Hematopoietic multipotent progenitor cell treated with erythropoietin and hydrocortisone succinate and interleukin-3 and kit ligand, for 4 days (in vitro differentiated cells): ENCODE results near the gene ABCF3.

ENCODE experiments used
- DNase-seq: peaks from one replicate; pipeline ENCODE4 v3.0.0-alpha.2; 2015

Gene ABCF3

DNA sequence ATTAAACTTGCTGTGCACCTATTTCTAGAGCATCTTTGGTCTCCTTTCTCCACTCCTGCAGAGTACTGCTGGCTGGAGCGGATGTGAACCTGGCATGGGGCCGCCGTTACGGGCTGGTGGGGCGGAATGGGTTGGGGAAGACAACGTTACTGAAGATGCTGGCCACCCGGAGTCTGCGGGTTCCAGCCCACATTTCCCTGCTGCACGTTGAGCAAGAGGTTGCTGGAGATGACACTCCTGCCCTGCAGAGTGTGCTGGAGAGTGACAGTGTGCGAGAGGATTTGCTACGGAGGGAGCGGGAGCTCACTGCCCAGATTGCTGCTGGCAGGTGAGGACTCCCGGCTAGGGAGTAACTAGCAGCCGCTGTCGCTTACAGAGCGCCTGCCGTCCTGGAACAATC lies 2.1 kb downstream of the ABCF3 start:
- DNase-seq, result no peak

GRCh38 chr3:184189421-184189820 lies 3.4 kb downstream of the ABCF3 start:
- DNase-seq, result no peak

GRCh38 chr3:184192889-184193288 lies 6.9 kb downstream of the ABCF3 start:
- DNase-seq, result no peak

DNA sequence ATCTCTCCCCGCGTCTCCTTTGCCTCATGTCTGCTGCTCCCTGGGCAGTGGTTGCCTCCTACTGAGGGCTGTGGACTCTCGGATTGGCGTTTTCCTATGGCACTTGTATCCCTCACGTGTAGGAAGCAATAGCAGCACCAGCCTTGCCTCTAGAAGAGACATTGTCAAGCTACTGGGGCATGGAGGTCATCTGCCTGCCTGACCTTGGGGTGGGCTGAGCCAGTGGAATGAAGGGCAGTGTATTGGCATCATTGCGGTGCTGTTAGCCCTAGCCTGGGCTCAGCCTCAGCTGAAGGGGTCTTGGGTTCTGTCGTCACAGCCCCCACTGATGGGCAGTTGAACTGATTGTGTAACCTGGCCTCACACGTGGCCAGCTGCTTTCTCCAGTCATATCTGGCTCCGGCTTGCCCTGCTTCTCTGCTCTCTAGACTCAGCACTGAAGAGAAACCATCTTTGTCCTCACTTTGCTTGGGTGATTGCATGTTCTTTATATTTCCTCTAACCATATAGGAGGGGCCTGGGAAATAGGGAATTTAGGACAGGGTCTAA lies 8.1 kb downstream of the ABCF3 start:
- DNase-seq, result no peak

DNA sequence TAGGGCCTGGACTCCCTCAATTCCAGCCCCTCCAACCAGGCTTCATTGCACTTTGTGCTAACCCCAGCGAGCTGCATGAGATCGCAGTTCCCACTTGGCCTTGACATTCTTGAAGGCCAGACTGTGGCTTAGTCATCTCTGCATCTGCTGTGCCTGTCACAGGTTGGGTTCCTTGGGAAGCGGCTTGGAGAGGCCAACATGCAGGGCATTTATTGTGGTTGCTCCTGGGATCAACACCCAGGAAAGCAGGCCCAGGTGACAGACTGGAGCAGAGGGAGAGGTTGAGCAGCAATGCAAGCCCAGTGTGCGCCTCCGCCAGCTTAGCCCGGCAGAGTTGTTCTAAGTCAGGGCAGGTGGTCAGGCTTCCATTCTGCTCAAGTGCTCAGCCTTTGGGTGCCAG lies 10.5 kb downstream of the ABCF3 start:
- no peak for DNase-seq

DNA sequence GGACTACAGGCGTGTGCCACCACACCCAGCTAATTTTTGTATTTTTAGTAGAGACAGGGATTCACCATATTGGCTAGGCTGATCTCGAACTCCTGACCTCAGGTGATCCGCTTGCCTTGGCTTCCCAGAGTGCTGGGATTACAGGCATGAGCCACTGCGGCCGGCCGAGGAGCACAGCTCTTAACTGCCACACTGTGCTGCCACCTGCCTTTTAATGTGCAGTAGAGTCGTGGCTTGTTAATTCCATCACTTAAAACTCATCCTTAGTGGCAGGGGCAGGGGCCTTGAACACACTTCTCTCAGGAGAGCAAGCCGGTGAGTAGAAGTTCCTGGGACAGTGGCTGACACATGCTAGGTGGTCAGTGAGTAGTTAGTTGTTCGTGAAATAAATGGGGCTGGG lies 12.5 kb downstream of the ABCF3 start:
- no peak for DNase-seq

- DNase-seq, result no peak
These were observed 14.8 kb downstream of the ABCF3 start for GRCh38 chr3:184200825-184201224.

- no peak for DNase-seq
These were observed 17.5 kb downstream of the ABCF3 start for GRCh38 chr3:184203526-184203925.

GRCh38 chr3:184209146-184209923 lies 23.3 kb downstream of the ABCF3 start:
- no peak for DNase-seq

- no peak for DNase-seq
These were observed 25.3 kb downstream of the ABCF3 start for GRCh38 chr3:184211297-184211696.

DNA sequence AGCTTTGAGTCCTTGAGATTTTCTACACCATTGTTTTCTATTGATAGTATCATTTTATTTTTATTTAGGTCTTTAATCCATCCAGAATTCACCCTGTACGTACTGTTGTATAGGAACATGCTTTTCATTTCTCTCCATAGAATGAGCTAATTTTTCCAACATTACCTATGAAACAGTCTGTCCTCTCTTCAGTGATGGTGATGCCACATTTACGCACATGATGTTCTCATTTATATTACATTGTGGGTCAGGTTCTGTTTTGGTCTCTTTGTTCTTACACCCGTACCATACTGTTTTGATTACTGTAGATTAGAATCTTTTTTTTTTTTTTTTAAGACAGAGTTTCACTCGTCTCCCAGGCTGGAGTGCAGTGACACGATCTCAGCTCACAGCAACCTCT lies 25.7 kb downstream of the ABCF3 start:
- DNase-seq, result no peak

- DNase-seq, result no peak
These were observed 32.8 kb downstream of the ABCF3 start for GRCh38 chr3:184218814-184219213.

DNA sequence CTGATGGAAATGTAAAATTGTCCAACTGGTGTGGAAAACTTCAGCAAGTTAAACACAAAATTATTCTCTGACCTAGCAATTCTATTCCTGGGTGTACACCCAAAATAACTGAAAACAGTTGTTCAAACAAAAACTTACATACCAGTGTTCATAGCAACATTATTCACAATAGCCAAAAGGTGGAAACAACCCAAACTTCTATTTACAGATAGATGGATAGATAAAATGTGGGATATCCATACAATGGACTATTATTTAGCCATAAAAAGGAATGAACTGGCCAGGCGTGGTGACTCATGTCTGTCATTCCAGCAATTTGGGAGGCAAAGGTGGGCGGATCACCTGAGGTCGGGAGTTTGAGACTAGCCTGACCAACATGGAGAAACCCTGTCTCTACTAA lies 36.5 kb downstream of the ABCF3 start:
- DNase-seq, result no peak

DNA sequence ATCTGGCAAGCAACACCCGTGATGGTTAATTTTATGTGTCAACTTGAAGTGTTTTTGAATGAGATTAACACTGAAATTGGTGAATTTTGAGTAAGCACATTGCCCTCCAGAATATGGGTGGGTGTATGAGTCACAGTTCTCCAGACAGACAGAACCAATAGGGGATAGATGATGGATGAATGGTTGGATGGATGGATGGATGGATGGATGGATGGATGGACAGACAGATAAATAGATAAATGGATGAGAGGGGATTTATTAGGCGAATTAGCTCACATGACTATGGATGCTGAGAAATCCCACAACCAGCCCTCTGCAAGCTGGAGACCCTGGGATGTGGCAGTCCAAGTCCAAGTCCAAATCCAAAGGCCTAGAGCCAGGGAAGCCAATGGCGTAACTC lies 37.9 kb downstream of the ABCF3 start:
- DNase-seq, result no peak

DNA sequence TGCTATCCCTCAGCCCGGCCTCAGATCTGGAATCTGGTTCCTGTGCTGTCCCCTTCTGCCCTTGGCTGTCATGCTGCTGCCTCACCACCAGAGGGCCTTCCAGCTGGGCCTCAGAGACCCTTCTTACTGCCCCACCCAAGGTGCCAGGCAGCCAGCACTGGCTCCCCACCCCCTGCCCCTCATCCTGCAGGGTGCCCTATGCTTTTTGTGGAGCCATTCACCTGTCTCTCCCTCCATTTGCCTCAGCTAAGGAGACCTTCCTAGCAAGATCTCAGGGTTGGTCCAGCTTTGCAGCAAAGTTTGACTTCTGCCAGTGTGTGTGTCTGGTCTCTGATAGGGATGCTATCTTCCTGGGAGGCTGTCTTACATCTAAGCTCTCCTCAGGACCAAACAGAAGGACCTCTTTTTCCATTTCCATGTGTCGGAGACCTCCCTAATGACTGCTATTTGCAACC lies 41.5 kb downstream of the ABCF3 start:
- DNase-seq, result peak; percentile 74

DNA sequence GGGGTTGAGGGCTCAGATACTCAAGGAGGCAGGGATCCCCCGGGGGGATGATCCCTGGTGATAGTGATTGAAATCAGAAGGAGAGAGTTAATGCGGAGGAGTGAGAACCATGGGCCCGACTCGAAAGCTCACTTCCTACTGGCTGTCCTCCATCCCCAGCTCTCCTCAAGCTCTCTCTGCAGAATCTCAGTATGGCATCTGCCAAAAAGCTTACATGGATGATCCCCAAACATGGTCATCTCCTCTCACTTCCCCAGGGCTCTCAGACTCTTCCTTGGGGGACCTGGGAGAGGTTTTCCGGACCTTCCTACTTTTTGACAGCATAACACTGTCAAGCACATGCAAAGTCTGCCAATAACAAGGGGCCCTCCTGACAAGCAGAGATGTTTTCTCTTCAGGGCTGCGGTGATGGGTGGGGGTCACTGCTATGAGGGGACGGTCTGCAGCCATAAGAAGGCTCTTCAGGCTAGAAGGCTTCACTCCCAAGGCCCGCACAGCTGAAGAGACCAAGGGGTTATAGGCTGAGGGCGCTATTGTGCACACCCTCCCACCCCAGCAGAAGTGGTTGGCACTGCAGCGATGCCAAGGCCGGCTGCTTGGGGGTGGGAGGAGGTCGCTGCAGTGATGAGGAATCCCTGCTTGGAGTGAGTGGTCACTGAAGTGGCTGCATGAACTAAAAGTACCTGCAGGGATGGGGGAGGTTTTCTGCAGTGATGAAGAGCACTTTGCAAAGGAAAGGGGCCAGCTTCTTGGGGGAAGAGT lies 42.6 kb downstream of the ABCF3 start:
- DNase-seq, result peak; percentile 28

DNA sequence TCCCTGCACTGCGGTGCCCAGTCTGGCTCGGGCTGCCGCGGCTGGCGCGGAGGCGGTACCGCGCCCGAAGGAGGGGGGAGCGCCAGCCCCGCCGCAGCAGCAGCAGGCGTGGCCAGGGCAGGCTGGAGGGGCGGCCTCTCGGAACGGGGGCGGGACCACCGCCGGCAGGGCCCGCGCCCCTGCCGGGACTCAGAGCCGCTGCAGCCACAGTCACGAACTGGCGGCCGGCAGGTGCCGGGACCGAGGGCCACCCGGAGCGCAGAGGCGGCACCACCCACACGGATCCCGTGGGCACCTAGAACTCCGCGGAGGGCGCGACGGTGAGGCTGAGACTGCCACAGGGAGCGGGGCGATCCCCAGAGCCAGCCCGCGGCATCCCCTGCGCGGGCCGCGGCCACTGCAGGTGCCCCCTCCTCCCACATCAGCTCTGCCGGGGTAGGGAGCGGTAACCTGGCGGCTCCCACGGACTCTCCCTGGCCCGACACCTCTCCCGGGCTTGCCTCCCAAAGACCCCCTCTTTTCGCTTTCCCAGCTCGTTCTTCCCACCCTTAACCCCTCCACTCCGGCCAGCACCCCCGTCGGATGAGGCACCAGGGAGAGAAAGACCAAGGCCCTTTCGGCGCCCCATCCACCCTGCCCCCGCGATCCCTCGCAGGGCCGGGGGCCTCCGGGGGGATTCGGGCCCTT lies 43.5 kb downstream of the ABCF3 start, which contains the start of gene VWA5B2:
TSS of gene VWA5B2 (plus strand) at position 192 of the 687 bp plus-strand sequence. CDS start 944 bp downstream, outside the sequence.
- peak; percentile 86 for DNase-seq

- DNase-seq, result peak; percentile 54
These were observed 44.1 kb downstream of the ABCF3 start for GRCh38 chr3:184230081-184230602.

DNA sequence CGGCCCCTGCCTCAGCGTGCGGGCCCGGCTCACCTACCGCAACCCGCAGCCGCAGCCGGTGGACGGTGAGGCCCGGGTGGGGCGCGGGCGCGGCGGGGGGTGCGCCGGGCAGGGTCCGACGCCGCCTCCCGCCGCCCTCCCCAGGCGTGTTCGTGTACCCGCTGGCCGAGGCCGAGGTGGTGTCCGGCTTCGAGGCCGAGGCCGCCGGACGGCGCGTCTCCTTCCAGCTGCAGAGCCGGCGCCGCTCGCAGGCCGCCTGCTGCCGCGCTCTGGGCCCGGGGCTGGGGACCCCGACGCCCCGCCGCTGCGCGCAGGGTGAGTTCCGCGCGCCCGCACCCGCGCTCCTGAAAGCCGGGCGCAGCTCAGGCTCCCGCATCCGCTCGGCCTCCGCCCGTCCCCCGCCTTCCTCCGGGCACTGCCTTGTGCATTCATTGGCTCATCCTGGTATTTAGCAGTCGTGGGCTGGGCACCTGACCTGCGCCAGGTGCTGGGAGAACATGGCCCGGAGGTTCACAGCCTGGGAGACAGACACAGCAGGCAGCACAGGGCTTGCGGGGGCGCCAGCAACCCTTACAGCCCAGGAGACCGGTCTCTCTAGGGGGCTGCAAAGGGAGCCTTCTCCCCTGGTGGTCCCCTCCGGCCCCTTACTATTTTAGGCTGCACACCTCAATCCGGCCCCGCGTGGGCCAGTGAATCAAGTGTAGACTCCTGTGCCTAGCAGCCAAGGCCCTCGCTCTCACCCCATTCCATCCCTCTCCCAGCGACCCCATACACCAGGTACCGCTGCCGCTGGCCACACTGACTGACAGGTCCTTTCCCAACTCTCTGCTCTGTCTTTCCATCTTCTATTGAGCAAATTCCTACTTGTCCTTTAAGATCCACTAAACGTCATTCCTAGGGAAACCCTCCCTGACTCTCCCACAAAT lies 44.9 kb downstream of the ABCF3 start:
- no peak for DNase-seq

DNA sequence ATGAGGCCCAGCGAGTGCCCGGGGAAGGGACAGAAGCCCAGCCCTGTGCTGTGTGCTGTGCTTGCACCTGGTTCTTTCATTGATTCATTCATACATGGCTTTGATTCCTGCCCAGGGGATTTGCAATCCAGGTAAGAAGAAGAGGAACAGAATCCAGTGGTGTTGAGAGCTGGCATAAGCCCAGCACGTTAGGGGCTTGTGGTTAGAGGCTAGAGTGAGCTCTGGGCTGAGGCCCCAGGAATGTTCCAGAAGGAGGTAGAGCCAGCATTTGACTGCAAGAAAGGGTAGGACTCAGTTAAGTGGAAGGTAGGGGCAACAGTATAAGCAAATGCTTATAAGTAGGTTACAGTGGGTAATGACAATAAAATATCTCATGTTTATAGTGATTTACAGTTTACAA lies 45.7 kb downstream of the ABCF3 start:
- DNase-seq, result no peak

GRCh38 chr3:184233127-184233843 lies 47.3 kb downstream of the ABCF3 start:
- DNase-seq, result no peak
